Epidermal melanocyte (primary cell): ENCODE data around the gene FUT8.

ENCODE experiments used
- DNase-seq: peaks from one replicate; pipeline ENCODE4 v3.0.0; 2011; ENCODE audit warnings: low spot score; ENCODE audit not compliant: insufficient read length

Gene FUT8

GRCh38 chr14:65770681-65771080, 358.2 kb downstream of the FUT8 start:
- DNase-seq = no peak

- DNase-seq = no peak
These were observed 358.7 kb downstream of the FUT8 start for GRCh38 chr14:65771271-65771670.

GRCh38 chr14:65772466-65772865, 359.9 kb downstream of the FUT8 start:
- no peak for DNase-seq

- no peak for DNase-seq
These were observed 360.5 kb downstream of the FUT8 start for GRCh38 chr14:65772921-65773574.

GRCh38 chr14:65774041-65774440, 361.5 kb downstream of the FUT8 start:
- DNase-seq = no peak

- no peak for DNase-seq
These were observed 363.8 kb downstream of the FUT8 start for GRCh38 chr14:65776193-65776852.

GRCh38 chr14:65780566-65780965, 368.0 kb downstream of the FUT8 start:
- no peak for DNase-seq

GRCh38 chr14:65783101-65783500, 370.6 kb downstream of the FUT8 start:
- DNase-seq = no peak

GRCh38 chr14:65783576-65783975, 371.0 kb downstream of the FUT8 start:
- no peak for DNase-seq

GRCh38 chr14:65784574-65784973, 372.0 kb downstream of the FUT8 start:
- no peak for DNase-seq

GRCh38 chr14:65787461-65787860, 374.9 kb downstream of the FUT8 start:
- no peak for DNase-seq

GRCh38 chr14:65788876-65789275, 376.3 kb downstream of the FUT8 start:
- no peak for DNase-seq

- no peak for DNase-seq
These were observed 376.8 kb downstream of the FUT8 start for GRCh38 chr14:65789363-65789762.

- DNase-seq = no peak
These were observed 377.8 kb downstream of the FUT8 start for GRCh38 chr14:65790172-65790815.

- DNase-seq = no peak
These were observed 378.9 kb downstream of the FUT8 start for GRCh38 chr14:65791191-65791981.

- DNase-seq = no peak
These were observed 379.8 kb downstream of the FUT8 start for GRCh38 chr14:65792208-65792905.
